Skeletal muscle tissue (tissue), 4 donors: ENCODE data around the gene WDR11. TPM values are rescaled to one million over a fixed set of nuclear protein-coding genes. Genes with fewer than 3 reads are reported as not detected.

ENCODE experiments used
- H3K27ac ChIP-seq: one replicate; pipeline ENCODE4 v1.7.0; 2013; ENCODE audit warnings: mild to moderate bottlenecking, low read depth, low read length, inconsistent platforms
- H3K27me3 ChIP-seq, 3 donors: one replicate each; pipeline ENCODE4 v1.7.0; 2013; ENCODE audit warnings: low read length in 3 of 3; ENCODE audit not compliant: control insufficient read depth in 3 of 3, insufficient read depth in 3 of 3
- H3K36me3 ChIP-seq, 3 donors: one replicate each; pipeline ENCODE4 v1.7.0; 2013; ENCODE audit warnings: low read length in 3 of 3; ENCODE audit not compliant: control insufficient read depth in 3 of 3, insufficient read depth in 3 of 3
- H3K4me1 ChIP-seq, 3 donors: one replicate each; pipeline ENCODE4 v1.7.0; 2013; ENCODE audit warnings: low read length in 3 of 3, mild to moderate bottlenecking in 3 of 3; ENCODE audit not compliant: control insufficient read depth in 3 of 3, insufficient read depth in 3 of 3
- H3K4me3 ChIP-seq, 3 donors: one replicate each; pipeline ENCODE4 v1.7.0; 2013; ENCODE audit warnings: low read length in 3 of 3
- H3K9ac ChIP-seq, 3 donors: one replicate each; pipeline ENCODE4 v1.7.0; 2013; ENCODE audit warnings: low read length in 3 of 3, mild to moderate bottlenecking in 3 of 3, moderate library complexity in 2 of 3, low read depth in 1 of 3
- H3K9me3 ChIP-seq, 3 donors: one replicate each; pipeline ENCODE4 v1.7.0; 2013; ENCODE audit warnings: low read length in 3 of 3; ENCODE audit not compliant: control insufficient read depth in 3 of 3
- total RNA-seq: library from RNA; depleted of rRNA; stranded (reverse); fragments of >200 nt; gene quantifications from one replicate; pipeline ENCODE4 v1.2.3, GENCODE V29; 2014
- donor health status: Osteomylitis.

The WDR11 gene
- 37.6 TPM for total RNA-seq

- H3K27me3 ChIP-seq: no peaks in the 10 kb centered on the region
Measured at GRCh38 chr10:120850911-120851865, at the start of gene WDR11. WDR11 (plus strand) TSS chr10:120851362; CDS start chr10:120851421, 59 bp downstream.

GRCh38 chr10:120802935-120803334, 48.2 kb upstream of the WDR11 start:
- H3K9ac ChIP-seq: no peak overlapping the region
- H3K4me1 ChIP-seq: no peaks in the 10 kb centered on the region
- no peaks in the 10 kb centered on the region for H3K27me3 ChIP-seq
- H3K27ac ChIP-seq: no peak overlapping the region
- no peaks in the 10 kb centered on the region for H3K9me3 ChIP-seq
- H3K4me3 ChIP-seq: no peak overlapping the region
- H3K36me3 ChIP-seq: no peaks in the 10 kb centered on the region

More at GRCh38 chr10:120850911-120851865, at the start of gene WDR11:
- peaks cover 0 to 3% (median 0%) of the 10 kb centered on the region in 3 donors for H3K9me3 ChIP-seq
- peak within 1 kb of the TSS; percentile 95 to 98 (median 98) for H3K4me3 ChIP-seq
- peaks cover 8 to 19% (median 13%) of the 10 kb centered on the region in 3 donors for H3K4me1 ChIP-seq
- peak within 1 kb of the TSS; percentile 79 to 94 (median 92) for H3K9ac ChIP-seq
- H3K27ac ChIP-seq: peak within 1 kb of the TSS; percentile 72
- peaks cover 0 to 13% (median 9%) of the 10 kb centered on the region in 3 donors for H3K36me3 ChIP-seq

GRCh38 chr10:120803972-120804371, 47.2 kb upstream of the WDR11 start:
- no peak overlapping the region for H3K4me3 ChIP-seq
- no peak overlapping the region for H3K9ac ChIP-seq
- no peaks in the 10 kb centered on the region for H3K36me3 ChIP-seq
- no peak overlapping the region for H3K27ac ChIP-seq
- no peaks in the 10 kb centered on the region for H3K27me3 ChIP-seq
- H3K4me1 ChIP-seq: no peaks in the 10 kb centered on the region
- no peaks in the 10 kb centered on the region for H3K9me3 ChIP-seq

GRCh38 chr10:120805014-120805812, 45.9 kb upstream of the WDR11 start:
- H3K4me1 ChIP-seq: no peaks in the 10 kb centered on the region
- H3K4me3 ChIP-seq: no peak overlapping the region
- no peaks in the 10 kb centered on the region for H3K9me3 ChIP-seq
- H3K36me3 ChIP-seq: no peaks in the 10 kb centered on the region
- no peaks in the 10 kb centered on the region for H3K27me3 ChIP-seq
- no peak overlapping the region for H3K27ac ChIP-seq
- H3K9ac ChIP-seq: no peak overlapping the region

- H3K36me3 ChIP-seq: no peaks in the 10 kb centered on the region
- H3K9ac ChIP-seq: no peak overlapping the region
- no peak overlapping the region for H3K4me3 ChIP-seq
- H3K9me3 ChIP-seq: no peaks in the 10 kb centered on the region
- no peaks in the 10 kb centered on the region for H3K4me1 ChIP-seq
- H3K27me3 ChIP-seq: no peaks in the 10 kb centered on the region
- H3K27ac ChIP-seq: no peak overlapping the region
Measured at GRCh38 chr10:120806081-120806480, 45.1 kb upstream of the WDR11 start.

- H3K27me3 ChIP-seq: no peaks in the 10 kb centered on the region
- H3K36me3 ChIP-seq: no peaks in the 10 kb centered on the region
- no peak overlapping the region for H3K9ac ChIP-seq
- H3K4me1 ChIP-seq: no peaks in the 10 kb centered on the region
- no peak overlapping the region for H3K4me3 ChIP-seq
- H3K9me3 ChIP-seq: no peaks in the 10 kb centered on the region
- H3K27ac ChIP-seq: no peak overlapping the region
Measured at GRCh38 chr10:120810298-120810697, 40.9 kb upstream of the WDR11 start.

- H3K4me1 ChIP-seq: no peaks in the 10 kb centered on the region
- no peak overlapping the region for H3K9ac ChIP-seq
- H3K27me3 ChIP-seq: no peaks in the 10 kb centered on the region
- H3K36me3 ChIP-seq: no peaks in the 10 kb centered on the region
- H3K4me3 ChIP-seq: no peak overlapping the region
- H3K27ac ChIP-seq: no peak overlapping the region
- no peaks in the 10 kb centered on the region for H3K9me3 ChIP-seq
Measured at GRCh38 chr10:120813085-120813484, 38.1 kb upstream of the WDR11 start.

- Histone ChIP-seq H3K9ac (no peak overlapping the region), H3K4me1 (no peaks in the 10 kb centered on the region), H3K36me3 (no peaks in the 10 kb centered on the region), H3K9me3 (no peaks in the 10 kb centered on the region), H3K27me3 (no peaks in the 10 kb centered on the region), H3K4me3 (no peak overlapping the region), H3K27ac (no peak overlapping the region)
Measured at GRCh38 chr10:120818301-120818700, 32.9 kb upstream of the WDR11 start.

GRCh38 chr10:120819366-120819765, 31.8 kb upstream of the WDR11 start:
- H3K9me3 ChIP-seq: no peaks in the 10 kb centered on the region
- H3K9ac ChIP-seq: no peak overlapping the region
- no peaks in the 10 kb centered on the region for H3K4me1 ChIP-seq

GRCh38 chr10:120823266-120823665, 27.9 kb upstream of the WDR11 start:
- Histone ChIP-seq H3K36me3 (no peaks in the 10 kb centered on the region), H3K4me3 (no peak overlapping the region), H3K4me1 (no peaks in the 10 kb centered on the region), H3K27me3 (no peaks in the 10 kb centered on the region), H3K27ac (no peak overlapping the region), H3K9ac (no peak overlapping the region), H3K9me3 (no peaks in the 10 kb centered on the region)

More at GRCh38 chr10:120819366-120819765, 31.8 kb upstream of the WDR11 start:
- no peaks in the 10 kb centered on the region for H3K27me3 ChIP-seq
- no peak overlapping the region for H3K4me3 ChIP-seq
- H3K27ac ChIP-seq: no peak overlapping the region
- no peaks in the 10 kb centered on the region for H3K36me3 ChIP-seq
